IPS DF 4.7 (cell line): ENCODE results near the gene VIPR1.

ENCODE experiments used
- DNase-seq: peaks from one replicate; pipeline ENCODE4 v3.0.0-alpha.2; 2013; ENCODE audit warnings: low spot score; ENCODE audit errors: extremely low read depth

VIPR1 gene

GRCh38 chr3:42493798-42494151 is 8.7 kb upstream of the VIPR1 start:
- no peak for DNase-seq

GRCh38 chr3:42495393-42495792 is 7.0 kb upstream of the VIPR1 start:
- no peak for DNase-seq

GRCh38 chr3:42497009-42497731 is 5.3 kb upstream of the VIPR1 start:
- peak; percentile 95 for DNase-seq

- DNase-seq = no peak
Observed at GRCh38 chr3:42498034-42498433, 4.4 kb upstream of the VIPR1 start.

GRCh38 chr3:42498791-42499477 is 3.5 kb upstream of the VIPR1 start:
- no peak for DNase-seq

GRCh38 chr3:42499478-42499871 is 3.0 kb upstream of the VIPR1 start:
- no peak for DNase-seq

- DNase-seq = no peak
Observed at GRCh38 chr3:42500091-42500490, 2.4 kb upstream of the VIPR1 start.

- DNase-seq = no peak
Observed at GRCh38 chr3:42500909-42501308, 1.5 kb upstream of the VIPR1 start.

GRCh38 chr3:42501321-42501680 is 1.1 kb upstream of the VIPR1 start:
- no peak for DNase-seq

GRCh38 chr3:42501681-42502428 is 588 bp upstream of the VIPR1 start:
- no peak for DNase-seq

- no peak for DNase-seq
Observed at GRCh38 chr3:42503251-42503924, 945 bp downstream of the VIPR1 start.

- DNase-seq = no peak
Observed at GRCh38 chr3:42503957-42504333, 1.5 kb downstream of the VIPR1 start.

- DNase-seq = no peak
Observed at GRCh38 chr3:42504334-42505127, 2.1 kb downstream of the VIPR1 start.

GRCh38 chr3:42505128-42505848 is 2.8 kb downstream of the VIPR1 start:
- no peak for DNase-seq

- DNase-seq = no peak
Observed at GRCh38 chr3:42505849-42506410, 3.5 kb downstream of the VIPR1 start.

- no peak for DNase-seq
Observed at GRCh38 chr3:42507252-42507651, 4.8 kb downstream of the VIPR1 start.

- no peak for DNase-seq
Observed at GRCh38 chr3:42507761-42508335, 5.4 kb downstream of the VIPR1 start.

- DNase-seq = no peak
Observed at GRCh38 chr3:42508562-42508961, 6.1 kb downstream of the VIPR1 start.

GRCh38 chr3:42509111-42509510 is 6.7 kb downstream of the VIPR1 start:
- no peak for DNase-seq

GRCh38 chr3:42510325-42510724 is 7.9 kb downstream of the VIPR1 start:
- no peak for DNase-seq
